ENCODE results near the gene SIX5. TPM values are rescaled to one million over a fixed set of nuclear protein-coding genes. Genes with fewer than 3 reads are reported as not detected.

The SIX5 gene
- total RNA-seq, 1 experiment from 2014 or later, result 38.7 TPM

- Histone ChIP-seq H3K4me1 (ENCODE audit: control insufficient read depth, insufficient read depth, low read length) (peaks cover 4% of the 10 kb centered on the region; the same call in 1 of the 2 replicates), H3K4me3 (ENCODE audit: low read depth in 2 of 2, low read length in 2 of 2) (no peak overlapping the region), H3K9me3 (ENCODE audit: control insufficient read depth, insufficient read depth, low read depth, low read length) (no peaks in the 10 kb centered on the region), H3K27ac (ENCODE audit: low read length) (no peak overlapping the region), H3K36me3 (ENCODE audit: control insufficient read depth, insufficient read depth, low read length) (no peaks in the 10 kb centered on the region), H3K27me3 (ENCODE audit: control insufficient read depth, insufficient read depth, low read length) (no peaks in the 10 kb centered on the region)
- ChIA-PET POLR2A (interaction anchor here (0.6 kb wide), 1 partner anchor 12 kb away, joined by 6 read pairs; no protein-coding TSS in a partner anchor), CTCF (no interaction called here)
- BruUV-seq (replicated peaks), result no TSS peak
- ATAC-seq (no peak), DNase-seq (ENCODE audit: low read depth, low spot score) (no peak)
- TF ChIP-seq TCF7L2 (IDR thresholded peaks at IDR 0.05; ENCODE audit: low read depth, low read length), result no peak
- TF ChIP-seq CTCF (IDR thresholded peaks at IDR 0.05), result no peak
- intact Hi-C loops (cut with micrococcal nuclease; ENCODE audit: unreplicated experiment), result no loop called here
- in situ Hi-C loops (cut with HindIII; ENCODE audit: low pct_unique_long_range_greater_than_20kb, low sequenced_read_pairs), result no loop called here
These were observed 45.2 kb upstream of the SIX5 start for GRCh38 chr19:45814166-45814780.

GRCh38 chr19:45812297-45812696 lies 43.2 kb upstream of the SIX5 start:
- H3K9me3 ChIP-seq (ENCODE audit: control insufficient read depth, insufficient read depth, low read depth, low read length), result no peaks in the 10 kb centered on the region
- H3K27ac ChIP-seq (ENCODE audit: low read length), result no peak overlapping the region
- in situ Hi-C loops (cut with HindIII; ENCODE audit: low pct_unique_long_range_greater_than_20kb, low sequenced_read_pairs), result no loop called here
- no peak overlapping the region for H3K4me3 ChIP-seq (ENCODE audit: low read depth in 2 of 2, low read length in 2 of 2)
- CTCF ChIA-PET, result no interaction called here
- H3K4me1 ChIP-seq (ENCODE audit: control insufficient read depth, insufficient read depth, low read length), result peaks cover 4% of the 10 kb centered on the region; the same call in 1 of the 2 replicates
- no TSS peak for BruUV-seq (replicated peaks)
- H3K27me3 ChIP-seq (ENCODE audit: control insufficient read depth, insufficient read depth, low read length), result no peaks in the 10 kb centered on the region
- no peaks in the 10 kb centered on the region for H3K36me3 ChIP-seq (ENCODE audit: control insufficient read depth, insufficient read depth, low read length)
- ATAC-seq (no peak), DNase-seq (ENCODE audit: low read depth, low spot score) (no peak)
- intact Hi-C loops (cut with micrococcal nuclease; ENCODE audit: unreplicated experiment), result no loop called here
- TF ChIP-seq TCF7L2 (IDR thresholded peaks at IDR 0.05; ENCODE audit: low read depth, low read length) (no peak), CTCF (IDR thresholded peaks at IDR 0.05) (no peak), POLR2AphosphoS5 (IDR thresholded peaks at IDR 0.05; ENCODE audit: low read depth, low read length) (no peak), SIN3A (IDR thresholded peaks at IDR 0.05; ENCODE audit: borderline replicate concordance, insufficient read depth, low read depth, low read length) (no peak), REST (IDR thresholded peaks at IDR 0.05; ENCODE audit: insufficient read depth in 1 of 2, low read depth in 2 of 2, low read length in 1 of 2) (no peak)
- POLR2A ChIA-PET, result no interaction called here
